HG02943 (cell line): ENCODE results near the gene CASP14.
"Not testable (repeated sequence)": the region's sequence is repeated elsewhere in the genome, so short reads cannot be mapped to it uniquely, and the experiment has no call there.

Experiments used
- ATAC-seq: cut with Tn5 transposase; IDR thresholded peaks from one replicate; pipeline ENCODE4 v1.9.1; 2021; ENCODE audit warnings: mild to moderate bottlenecking, low read depth, moderate library complexity; ENCODE audit not compliant: unreplicated experiment

The CASP14 gene

GRCh38 chr19:15062036-15062435 lies 12.8 kb downstream of the CASP14 start:
- ATAC-seq: no peak

- not testable (repeated sequence) for ATAC-seq
Measured at GRCh38 chr19:15070386-15070785, 21.1 kb downstream of the CASP14 start.

GRCh38 chr19:15072930-15073647 lies 23.8 kb downstream of the CASP14 start:
- no peak for ATAC-seq

GRCh38 chr19:15074371-15074770 lies 25.1 kb downstream of the CASP14 start:
- no peak for ATAC-seq

- no peak for ATAC-seq
Measured at GRCh38 chr19:15075806-15076205, 26.5 kb downstream of the CASP14 start.

- ATAC-seq: not testable (repeated sequence)
Measured at GRCh38 chr19:15080002-15080401, 30.7 kb downstream of the CASP14 start.

GRCh38 chr19:15081911-15082310 lies 32.6 kb downstream of the CASP14 start, which contains the start of gene OR1I1:
TSS of gene OR1I1 (plus strand) at chr19:15082211. CDS start at chr19:15087066, 4,855 bp downstream.
- no peak for ATAC-seq

- ATAC-seq: no peak
Measured at GRCh38 chr19:15087182-15087581, 37.9 kb downstream of the CASP14 start.

GRCh38 chr19:15091918-15092753 lies 42.9 kb downstream of the CASP14 start:
- ATAC-seq: no peak

GRCh38 chr19:15093001-15093400 lies 43.7 kb downstream of the CASP14 start:
- ATAC-seq: no peak

GRCh38 chr19:15096223-15096622 lies 46.9 kb downstream of the CASP14 start:
- no peak for ATAC-seq

- not testable (repeated sequence) for ATAC-seq
Measured at GRCh38 chr19:15097980-15098379, 48.7 kb downstream of the CASP14 start.

GRCh38 chr19:15098460-15098859 lies 49.2 kb downstream of the CASP14 start:
- no peak for ATAC-seq

GRCh38 chr19:15099017-15099582 lies 49.8 kb downstream of the CASP14 start:
- no peak for ATAC-seq

- no peak for ATAC-seq
Measured at GRCh38 chr19:15101479-15102082, 52.3 kb downstream of the CASP14 start.

GRCh38 chr19:15104003-15104402 lies 54.7 kb downstream of the CASP14 start:
- ATAC-seq: no peak

GRCh38 chr19:15104411-15104810 lies 55.1 kb downstream of the CASP14 start:
- ATAC-seq: no peak

GRCh38 chr19:15105044-15105443 lies 55.8 kb downstream of the CASP14 start:
- ATAC-seq: no peak

GRCh38 chr19:15107061-15108010 lies 58.1 kb downstream of the CASP14 start, which contains the start of gene SYDE1:
TSS of gene SYDE1 (plus strand) at chr19:15107401. CDS start at chr19:15107434, 33 bp downstream.
- no peak for ATAC-seq
